ENCODE measurements around the gene CACNG3. TPM values are rescaled to one million over a fixed set of nuclear protein-coding genes. Genes with fewer than 3 reads are reported as not detected.

Gene CACNG3
- total RNA-seq, 1 donor from 2014 or later, result not detected

- Mint-ChIP-seq H3K27me3 (ENCODE audit: unreplicated experiment) (no peaks in the 10 kb centered on the region), H3K4me1 (ENCODE audit: unreplicated experiment) (no peaks in the 10 kb centered on the region), H3K9me3 (ENCODE audit: unreplicated experiment) (peaks cover 18% of the 10 kb centered on the region), H3K4me3 (ENCODE audit: unreplicated experiment) (no peak overlapping the region), H3K36me3 (ENCODE audit: unreplicated experiment) (no peaks in the 10 kb centered on the region), H3K27ac (ENCODE audit: unreplicated experiment) (no peak overlapping the region)
- no peak for TF ChIP-seq CTCF (IDR thresholded peaks at IDR 0.05)
- no peak for DNase-seq (ENCODE audit: extremely low spot score, unreplicated experiment)
These were observed 17.5 kb downstream of the CACNG3 start for GRCh38 chr16:24273508-24274182.

- Mint-ChIP-seq H3K27me3 (ENCODE audit: unreplicated experiment) (no peaks in the 10 kb centered on the region), H3K4me3 (ENCODE audit: unreplicated experiment) (no peak overlapping the region), H3K36me3 (ENCODE audit: unreplicated experiment) (no peaks in the 10 kb centered on the region), H3K9me3 (ENCODE audit: unreplicated experiment) (peaks cover 26% of the 10 kb centered on the region), H3K4me1 (ENCODE audit: unreplicated experiment) (no peaks in the 10 kb centered on the region), H3K27ac (ENCODE audit: unreplicated experiment) (no peak overlapping the region)
- TF ChIP-seq CTCF (IDR thresholded peaks at IDR 0.05), result no peak
- DNase-seq (ENCODE audit: extremely low spot score, unreplicated experiment), result no peak
These were observed 19.3 kb downstream of the CACNG3 start for GRCh38 chr16:24275413-24275812.

- no peak for TF ChIP-seq CTCF (IDR thresholded peaks at IDR 0.05)
- Mint-ChIP-seq H3K4me3 (ENCODE audit: unreplicated experiment) (no peak overlapping the region), H3K36me3 (ENCODE audit: unreplicated experiment) (no peaks in the 10 kb centered on the region), H3K27me3 (ENCODE audit: unreplicated experiment) (no peaks in the 10 kb centered on the region), H3K4me1 (ENCODE audit: unreplicated experiment) (no peaks in the 10 kb centered on the region), H3K9me3 (ENCODE audit: unreplicated experiment) (peaks cover 26% of the 10 kb centered on the region), H3K27ac (ENCODE audit: unreplicated experiment) (no peak overlapping the region)
- DNase-seq (ENCODE audit: extremely low spot score, unreplicated experiment), result no peak
These were observed 23.9 kb downstream of the CACNG3 start for GRCh38 chr16:24279982-24280515.

GRCh38 chr16:24281466-24281865 lies 25.3 kb downstream of the CACNG3 start:
- H3K36me3 Mint-ChIP-seq (ENCODE audit: unreplicated experiment), result no peaks in the 10 kb centered on the region
- no peak for TF ChIP-seq CTCF (IDR thresholded peaks at IDR 0.05)
- H3K4me3 Mint-ChIP-seq (ENCODE audit: unreplicated experiment), result no peak overlapping the region
- no peak for DNase-seq (ENCODE audit: extremely low spot score, unreplicated experiment)
- no peak overlapping the region for H3K27ac Mint-ChIP-seq (ENCODE audit: unreplicated experiment)
- no peaks in the 10 kb centered on the region for H3K27me3 Mint-ChIP-seq (ENCODE audit: unreplicated experiment)
- no peaks in the 10 kb centered on the region for H3K4me1 Mint-ChIP-seq (ENCODE audit: unreplicated experiment)
- peaks cover 19% of the 10 kb centered on the region for H3K9me3 Mint-ChIP-seq (ENCODE audit: unreplicated experiment)

GRCh38 chr16:24282141-24282540 lies 26.0 kb downstream of the CACNG3 start:
- H3K27me3 Mint-ChIP-seq (ENCODE audit: unreplicated experiment), result no peaks in the 10 kb centered on the region
- no peak for DNase-seq (ENCODE audit: extremely low spot score, unreplicated experiment)
- H3K36me3 Mint-ChIP-seq (ENCODE audit: unreplicated experiment), result no peaks in the 10 kb centered on the region
- H3K9me3 Mint-ChIP-seq (ENCODE audit: unreplicated experiment), result peaks cover 13% of the 10 kb centered on the region
- no peak overlapping the region for H3K4me3 Mint-ChIP-seq (ENCODE audit: unreplicated experiment)
- TF ChIP-seq CTCF (IDR thresholded peaks at IDR 0.05), result no peak
- no peaks in the 10 kb centered on the region for H3K4me1 Mint-ChIP-seq (ENCODE audit: unreplicated experiment)
- no peak overlapping the region for H3K27ac Mint-ChIP-seq (ENCODE audit: unreplicated experiment)

Measured in osteocyte (in vitro differentiated cells).